Smooth muscle cell (in vitro differentiated cells): ENCODE data around the gene CARM1. TPM values are rescaled to one million over a fixed set of nuclear protein-coding genes. Genes with fewer than 3 reads are reported as not detected.

Source experiments
- DNase-seq: peaks from one replicate; lab custom pipeline; 2025; ENCODE audit not compliant: unreplicated experiment; lab: John Stamatoyannopoulos, UW
- H2AFZ ChIP-seq: fragments of 200-600 bp; sonication (generic); 2 replicates; pipeline ENCODE4 v1.6.0; 2016; ENCODE audit warnings: antibody characterized with exemption, low read depth, mild to moderate bottlenecking
- H3F3A ChIP-seq: fragments of 200-600 bp; sonication (generic); 2 replicates; pipeline ENCODE4 v1.6.0; 2017; ENCODE audit warnings: antibody characterized with exemption, low read depth
- H3K27ac ChIP-seq: fragments of 200-600 bp; sonication (generic); 2 replicates; pipeline ENCODE4 v1.5.1; 2016; ENCODE audit warnings: low read depth, mild to moderate bottlenecking
- H3K27me3 ChIP-seq: fragments of 200-600 bp; sonication (generic); 2 replicates; pipeline ENCODE4 v1.6.1; 2016; ENCODE audit warnings: low read depth, mild to moderate bottlenecking
- H3K36me3 ChIP-seq: fragments of 200-600 bp; sonication (generic); 2 replicates; pipeline ENCODE4 v1.5.1; 2016; ENCODE audit warnings: low read depth
- H3K4me1 ChIP-seq: fragments of 200-600 bp; sonication (generic); 2 replicates; pipeline ENCODE4 v1.5.1; 2016; ENCODE audit warnings: low read depth
- H3K4me2 ChIP-seq: fragments of 200-600 bp; sonication (generic); 2 replicates; pipeline ENCODE4 v1.6.0; 2016; ENCODE audit warnings: mild to moderate bottlenecking
- H3K4me3 ChIP-seq: fragments of 200-600 bp; sonication (generic); 2 replicates; pipeline ENCODE4 v1.5.1; 2016; ENCODE audit warnings: mild to moderate bottlenecking
- H3K79me2 ChIP-seq: fragments of 200-600 bp; sonication (generic); 2 replicates; pipeline ENCODE4 v1.6.0; 2016; ENCODE audit warnings: low read depth, mild to moderate bottlenecking
- H3K9ac ChIP-seq: fragments of 200-600 bp; sonication (generic); 2 replicates; pipeline ENCODE4 v1.6.0; 2016; ENCODE audit warnings: low read depth
- H3K9me3 ChIP-seq: fragments of 200-600 bp; sonication (generic); replicated peaks from 2 replicates; pipeline ENCODE4 v1.5.1; 2016; ENCODE audit warnings: low read depth
- H4K20me1 ChIP-seq: fragments of 200-600 bp; sonication (generic); 2 replicates; pipeline ENCODE4 v1.6.0; 2016; ENCODE audit warnings: low read depth
- WGBS: methylation state at CpG from one replicate; pipeline ENCODE4 v1.1.7; 2016; ENCODE audit warnings: low lambda C conversion rate; 5-methylcytosine and 5-hydroxymethylcytosine counted together
- polyA plus RNA-seq: library from polyadenylated mRNA; unstranded; fragments of >200 nt; fragmentation: Nextera tagmentation; extraction: Ambion mirVana; gene quantifications from 2 replicates; pipeline ENCODE4 v1.2.1, GENCODE V29; 2016
- total RNA-seq: library from RNA; depleted of rRNA; stranded (reverse); fragments of >200 nt; gene quantifications from 2 replicates; pipeline ENCODE4 v1.2.3, GENCODE V29; 2014
- TF ChIP-seq, protein P1 (sequence below): fragments of 200-600 bp; sonication (generic); IDR thresholded peaks from 2 replicates; pipeline ENCODE4 v1.5.1; 2017; ENCODE audit warnings: borderline replicate concordance, mild to moderate bottlenecking, antibody characterized with exemption; ENCODE audit not compliant: insufficient read depth, poor library complexity, severe bottlenecking

The CARM1 gene
- total and polyA plus RNA-seq, 2 experiments from 2014 or later: 22.7 to 39.3 TPM

DNA sequence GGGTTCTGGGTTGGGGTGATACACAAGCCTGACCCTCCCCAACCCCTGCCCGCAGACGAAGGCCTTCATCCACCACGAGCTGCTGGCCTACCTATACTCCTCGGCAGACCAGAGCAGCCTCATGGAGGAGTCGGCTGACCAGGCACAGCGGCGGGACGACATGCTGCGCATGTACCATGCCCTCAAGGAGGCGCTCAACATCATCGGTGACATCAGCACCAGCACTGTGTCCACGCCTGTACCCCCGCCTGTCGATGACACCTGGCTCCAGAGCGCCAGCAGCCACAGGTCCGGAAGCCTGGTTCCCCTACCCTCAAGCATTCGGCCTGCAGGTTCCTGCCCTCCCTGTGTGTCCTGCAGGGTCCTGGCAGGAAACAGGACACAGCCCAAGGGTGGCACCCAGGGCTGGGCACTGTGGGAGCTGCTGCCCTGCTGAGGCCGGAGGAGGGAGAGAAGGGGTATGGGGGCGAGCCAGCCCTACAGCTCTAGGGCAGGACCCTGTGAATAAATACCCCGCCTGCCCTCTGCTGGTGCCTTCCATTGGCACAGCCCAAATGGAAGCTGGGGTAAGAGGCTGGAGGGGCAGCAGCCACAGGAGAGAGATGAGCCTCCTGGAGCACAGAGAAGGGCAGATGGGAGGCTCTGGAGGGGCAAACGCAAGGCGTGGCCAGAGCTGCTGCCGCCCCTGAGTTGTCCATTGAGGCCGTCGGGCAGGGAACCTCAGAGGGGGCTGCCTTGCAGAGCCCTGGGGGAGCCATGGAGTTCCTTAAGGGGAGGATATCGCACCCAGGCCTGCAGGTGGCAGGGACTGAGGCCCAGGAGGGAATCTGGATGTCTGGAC, 42.2 kb upstream of the CARM1 start:
- Histone ChIP-seq H3F3A (peaks cover 6% of the 10 kb centered on the region), H3K27ac (no peak overlapping the region), H3K4me2 (no peak overlapping the region), H3K27me3 (no peaks in the 10 kb centered on the region), H3K9ac (no peak overlapping the region), H4K20me1 (no peaks in the 10 kb centered on the region), H3K9me3 (no peaks in the 10 kb centered on the region), H3K36me3 (peaks cover 3% of the 10 kb centered on the region), H3K4me1 (no peaks in the 10 kb centered on the region), H3K4me3 (no peak overlapping the region), H3K79me2 (no peaks in the 10 kb centered on the region), H2AFZ (no peak overlapping the region)
- TF ChIP-seq, protein P1, sequence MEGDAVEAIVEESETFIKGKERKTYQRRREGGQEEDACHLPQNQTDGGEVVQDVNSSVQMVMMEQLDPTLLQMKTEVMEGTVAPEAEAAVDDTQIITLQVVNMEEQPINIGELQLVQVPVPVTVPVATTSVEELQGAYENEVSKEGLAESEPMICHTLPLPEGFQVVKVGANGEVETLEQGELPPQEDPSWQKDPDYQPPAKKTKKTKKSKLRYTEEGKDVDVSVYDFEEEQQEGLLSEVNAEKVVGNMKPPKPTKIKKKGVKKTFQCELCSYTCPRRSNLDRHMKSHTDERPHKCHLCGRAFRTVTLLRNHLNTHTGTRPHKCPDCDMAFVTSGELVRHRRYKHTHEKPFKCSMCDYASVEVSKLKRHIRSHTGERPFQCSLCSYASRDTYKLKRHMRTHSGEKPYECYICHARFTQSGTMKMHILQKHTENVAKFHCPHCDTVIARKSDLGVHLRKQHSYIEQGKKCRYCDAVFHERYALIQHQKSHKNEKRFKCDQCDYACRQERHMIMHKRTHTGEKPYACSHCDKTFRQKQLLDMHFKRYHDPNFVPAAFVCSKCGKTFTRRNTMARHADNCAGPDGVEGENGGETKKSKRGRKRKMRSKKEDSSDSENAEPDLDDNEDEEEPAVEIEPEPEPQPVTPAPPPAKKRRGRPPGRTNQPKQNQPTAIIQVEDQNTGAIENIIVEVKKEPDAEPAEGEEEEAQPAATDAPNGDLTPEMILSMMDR: no peak
- 96% methylated on average over 26 of the region's 26 CpGs for WGBS
- no peak for DNase-seq

DNA sequence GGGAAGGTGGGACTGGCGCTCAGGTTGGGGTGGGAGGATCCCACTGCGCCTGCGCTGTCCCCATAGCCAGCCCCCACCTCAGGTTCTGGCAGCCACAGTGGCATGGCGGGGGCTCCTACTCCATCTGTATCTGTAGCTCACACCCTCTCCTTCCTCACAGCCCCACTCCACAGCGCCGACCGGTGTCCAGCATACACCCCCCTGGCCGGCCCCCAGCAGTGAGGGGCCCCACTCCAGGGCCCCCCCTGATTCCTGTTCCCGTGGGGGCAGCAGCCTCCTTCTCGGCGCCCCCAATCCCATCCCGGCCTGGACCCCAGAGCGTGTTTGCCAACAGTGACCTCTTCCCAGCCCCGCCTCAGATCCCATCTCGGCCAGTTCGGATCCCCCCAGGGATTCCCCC, 41.4 kb upstream of the CARM1 start:
- H3K9ac ChIP-seq: no peak overlapping the region
- no peaks in the 10 kb centered on the region for H3K79me2 ChIP-seq
- no peaks in the 10 kb centered on the region for H3K9me3 ChIP-seq
- H3K27ac ChIP-seq: no peak overlapping the region
- DNase-seq: no peak
- peaks cover 3% of the 10 kb centered on the region for H3K36me3 ChIP-seq
- 98% methylated on average over 7 of the region's 16 CpGs for WGBS
- TF ChIP-seq, protein P1: no peak
- H3K4me1 ChIP-seq: no peaks in the 10 kb centered on the region
- H3F3A ChIP-seq: peaks cover 7% of the 10 kb centered on the region
- H4K20me1 ChIP-seq: no peaks in the 10 kb centered on the region
- no peak overlapping the region for H2AFZ ChIP-seq
- H3K4me3 ChIP-seq: no peak overlapping the region
- no peaks in the 10 kb centered on the region for H3K27me3 ChIP-seq
- H3K4me2 ChIP-seq: no peak overlapping the region

DNA sequence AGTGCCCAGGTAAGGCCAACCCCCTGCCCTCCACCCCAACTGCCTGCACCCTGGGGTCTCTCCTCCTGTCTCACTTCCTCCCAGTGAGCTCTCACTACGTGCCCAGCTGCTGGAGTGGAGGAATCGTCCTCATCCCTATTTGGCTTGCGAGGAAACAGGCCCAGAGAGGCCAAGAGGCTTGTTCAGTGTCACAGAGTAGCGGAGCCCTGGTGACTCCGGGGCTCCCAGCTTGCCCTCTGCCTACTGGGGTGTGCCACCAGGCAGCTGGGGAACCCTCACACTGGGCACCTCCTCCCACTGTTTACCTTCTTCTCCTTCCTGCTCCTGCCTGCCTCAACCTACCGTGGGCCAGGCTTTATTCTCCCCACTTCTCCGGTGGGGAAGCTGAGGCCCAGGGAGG, 41.0 kb upstream of the CARM1 start:
- Histone ChIP-seq H3K4me2 (no peak overlapping the region), H3K27ac (no peak overlapping the region), H2AFZ (no peak overlapping the region), H3K36me3 (peaks cover 3% of the 10 kb centered on the region), H3K4me3 (no peak overlapping the region), H3F3A (peaks cover 7% of the 10 kb centered on the region), H3K27me3 (no peaks in the 10 kb centered on the region), H4K20me1 (no peaks in the 10 kb centered on the region), H3K4me1 (no peaks in the 10 kb centered on the region), H3K9me3 (no peaks in the 10 kb centered on the region), H3K9ac (no peak overlapping the region), H3K79me2 (no peaks in the 10 kb centered on the region)
- no peak for DNase-seq
- 93% methylated on average over 7 of the region's 7 CpGs for WGBS
- TF ChIP-seq, protein P1: no peak
